Measurements from ENCODE around the gene SWI5.

The SWI5 gene

DNA sequence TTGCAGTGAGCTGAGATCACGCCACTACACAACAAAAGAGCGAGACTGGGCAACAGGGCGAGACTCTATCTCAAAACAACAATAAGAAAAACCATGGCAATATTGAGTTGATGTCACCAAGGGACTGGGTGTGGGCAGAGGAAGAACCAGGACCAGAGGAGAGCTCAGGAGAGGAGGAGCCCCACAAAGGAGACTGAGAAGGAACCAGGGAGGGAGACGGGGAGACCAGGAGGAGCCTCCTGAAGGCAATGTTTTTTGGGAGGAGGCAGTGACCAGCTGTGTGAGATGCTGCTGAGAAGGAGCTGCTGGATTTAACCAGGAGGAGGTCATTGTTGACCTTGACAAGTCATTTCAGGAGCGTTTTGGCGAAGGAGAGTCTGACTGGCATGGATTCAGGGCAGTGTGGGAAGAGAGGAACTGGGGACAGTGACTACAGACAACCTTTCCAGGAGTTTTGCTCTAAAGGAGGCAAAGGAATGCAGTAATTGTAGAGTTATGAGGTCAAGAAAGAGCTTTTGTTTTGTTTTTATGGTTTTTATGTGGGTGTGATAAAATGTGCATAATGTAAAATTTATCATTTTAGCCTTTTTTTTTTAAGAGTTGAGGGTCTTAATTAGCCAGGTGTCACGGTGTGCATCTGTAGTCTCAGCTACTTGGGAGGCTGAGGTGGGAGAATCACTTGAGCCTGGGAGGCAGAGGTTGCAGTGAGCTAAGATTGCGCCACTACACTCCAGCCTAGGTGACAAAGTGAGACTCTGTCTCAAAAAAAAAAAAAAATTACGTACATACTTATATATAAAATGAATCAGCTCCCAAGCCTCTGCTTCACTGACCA is 28.3 kb downstream of the SWI5 start:
- in situ Hi-C loops (cut with MboI; ENCODE audit: low pct_unique_long_range_greater_than_20kb, low sequenced_read_pairs): no loop called here
- no peak for DNase-seq

- in situ Hi-C loops (cut with MboI; ENCODE audit: low pct_unique_long_range_greater_than_20kb, low sequenced_read_pairs): no loop called here
- no peak for DNase-seq
Observed at GRCh38 chr9:128304971-128305288, 28.9 kb downstream of the SWI5 start.

- no peak for DNase-seq
- in situ Hi-C loops (cut with MboI; ENCODE audit: low pct_unique_long_range_greater_than_20kb, low sequenced_read_pairs): no loop called here
Observed at GRCh38 chr9:128309551-128309950, 33.5 kb downstream of the SWI5 start.

- no peak for DNase-seq
- in situ Hi-C loops (cut with MboI; ENCODE audit: low pct_unique_long_range_greater_than_20kb, low sequenced_read_pairs): no loop called here
Observed at GRCh38 chr9:128310461-128310860, 34.4 kb downstream of the SWI5 start.

GRCh38 chr9:128314697-128315096 is 38.6 kb downstream of the SWI5 start:
- DNase-seq: no peak
- in situ Hi-C loops (cut with MboI; ENCODE audit: low pct_unique_long_range_greater_than_20kb, low sequenced_read_pairs): no loop called here

DNA sequence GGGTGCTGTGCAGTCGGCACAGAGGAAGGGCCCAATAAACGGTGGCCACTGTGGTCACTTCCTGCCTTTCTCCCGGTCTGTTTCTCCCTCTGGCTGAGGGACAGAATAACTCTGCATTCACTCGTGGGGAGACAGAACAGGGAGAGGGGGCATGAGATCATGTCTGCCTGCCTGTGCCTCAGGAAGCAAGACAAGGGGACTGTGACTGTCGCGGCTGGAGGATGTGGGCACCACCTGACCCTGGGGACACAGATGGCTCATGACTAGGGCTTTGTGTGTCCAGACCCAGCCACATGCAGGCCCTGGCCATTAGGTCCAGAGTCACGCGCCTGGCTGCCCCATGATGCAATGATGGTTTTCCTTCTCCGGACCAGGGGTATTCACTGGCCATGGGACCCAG is 40.3 kb downstream of the SWI5 start:
- in situ Hi-C loops (cut with MboI; ENCODE audit: low pct_unique_long_range_greater_than_20kb, low sequenced_read_pairs): no loop called here
- DNase-seq: no peak

DNA sequence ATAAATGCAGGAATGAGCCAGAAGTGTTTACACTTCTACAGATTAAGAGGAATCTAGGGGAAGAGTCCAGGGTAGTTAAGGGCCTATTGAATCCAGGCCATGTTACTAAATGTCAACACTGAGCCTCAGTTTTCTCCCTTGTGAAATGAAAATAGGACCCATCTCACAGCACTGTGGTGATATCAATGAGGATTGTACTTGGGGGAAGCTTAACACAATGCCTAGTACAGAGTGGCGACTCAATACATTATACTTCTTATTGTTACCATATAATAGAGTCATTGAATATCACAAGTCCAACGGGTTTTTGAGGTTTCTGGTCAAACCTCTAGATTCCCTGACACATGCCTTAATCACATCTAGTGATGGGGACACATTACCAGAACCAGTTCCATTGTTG is 41.6 kb downstream of the SWI5 start:
- no peak for DNase-seq
- in situ Hi-C loops (cut with MboI; ENCODE audit: low pct_unique_long_range_greater_than_20kb, low sequenced_read_pairs): no loop called here

DNA sequence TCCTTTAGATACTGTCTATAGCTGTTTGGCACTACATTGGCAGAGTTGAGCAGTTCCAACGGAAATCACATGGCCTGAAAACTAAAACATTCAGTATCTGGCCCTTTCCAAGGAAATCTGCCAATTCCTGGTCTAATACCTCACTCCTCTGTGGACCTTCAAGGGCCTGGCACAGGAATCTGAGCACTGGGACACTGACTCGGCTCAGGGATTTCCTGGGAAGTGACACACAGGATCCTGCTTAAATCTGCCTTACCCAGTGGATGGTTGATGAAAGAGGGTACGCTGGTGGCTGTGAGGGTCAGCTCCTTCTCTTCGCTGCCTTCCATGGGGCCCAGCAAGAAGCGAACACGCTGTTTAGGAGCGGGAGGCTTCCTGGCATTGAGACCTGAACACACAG is 45.3 kb downstream of the SWI5 start:
- in situ Hi-C loops (cut with MboI; ENCODE audit: low pct_unique_long_range_greater_than_20kb, low sequenced_read_pairs): no loop called here
- DNase-seq: no peak

- in situ Hi-C loops (cut with MboI; ENCODE audit: low pct_unique_long_range_greater_than_20kb, low sequenced_read_pairs): no loop called here
- DNase-seq: no peak
Observed at GRCh38 chr9:128321879-128322403, 45.9 kb downstream of the SWI5 start.

- peak; percentile 98 for DNase-seq
Observed at GRCh38 chr9:128322404-128323211, 46.5 kb downstream of the SWI5 start, which contains the start of the genes COQ4 and TRUB2. Gene COQ4, plus strand, starts transcription at chr9:128322839. Its CDS starts 20 bp downstream, at chr9:128322859. Gene TRUB2, minus strand, starts transcription at chr9:128322447. Its CDS starts 39 bp downstream, at chr9:128322408.

GRCh38 chr9:128323212-128323730 is 47.2 kb downstream of the SWI5 start:
- DNase-seq: no peak
- in situ Hi-C loops (cut with MboI; ENCODE audit: low pct_unique_long_range_greater_than_20kb, low sequenced_read_pairs): no loop called here

More at GRCh38 chr9:128322404-128323211, 46.5 kb downstream of the SWI5 start, which contains the start of the genes COQ4 and TRUB2:
- in situ Hi-C loops (cut with MboI; ENCODE audit: low pct_unique_long_range_greater_than_20kb, low sequenced_read_pairs): no loop called here

GRCh38 chr9:128323791-128324190 is 47.7 kb downstream of the SWI5 start:
- DNase-seq: no peak
- in situ Hi-C loops (cut with MboI; ENCODE audit: low pct_unique_long_range_greater_than_20kb, low sequenced_read_pairs): no loop called here

- no peak for DNase-seq
- in situ Hi-C loops (cut with MboI; ENCODE audit: low pct_unique_long_range_greater_than_20kb, low sequenced_read_pairs): no loop called here
Observed at GRCh38 chr9:128324401-128324800, 48.3 kb downstream of the SWI5 start.

DNA sequence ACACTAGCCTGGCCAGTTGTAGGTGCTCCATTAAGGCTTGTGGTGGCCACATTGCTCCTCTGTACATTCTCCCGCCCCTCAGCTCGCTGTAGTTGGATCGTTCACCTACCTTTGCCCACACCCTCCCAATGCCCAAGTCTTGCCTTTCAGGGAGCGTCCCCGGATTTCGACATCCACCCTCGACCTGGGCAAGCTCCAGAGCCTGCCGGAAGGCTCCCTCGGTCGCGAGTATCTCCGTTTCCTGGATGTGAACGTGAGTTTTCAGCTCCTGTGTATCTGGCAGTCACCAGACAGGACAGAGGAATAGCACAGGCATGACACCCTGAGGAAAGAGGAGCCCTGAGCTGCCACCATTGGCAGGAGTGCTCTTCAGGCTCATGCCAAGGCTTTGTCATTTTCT is 49.6 kb downstream of the SWI5 start:
- no peak for DNase-seq
- in situ Hi-C loops (cut with MboI; ENCODE audit: low pct_unique_long_range_greater_than_20kb, low sequenced_read_pairs): no loop called here

GRCh38 chr9:128333451-128333869 is 57.4 kb downstream of the SWI5 start:
- DNase-seq: no peak
- in situ Hi-C loops (cut with MboI; ENCODE audit: low pct_unique_long_range_greater_than_20kb, low sequenced_read_pairs): no loop called here

GRCh38 chr9:128335161-128335560 is 59.1 kb downstream of the SWI5 start:
- DNase-seq: no peak
- in situ Hi-C loops (cut with MboI; ENCODE audit: low pct_unique_long_range_greater_than_20kb, low sequenced_read_pairs): no loop called here

GRCh38 chr9:128335914-128336313 is 59.8 kb downstream of the SWI5 start:
- in situ Hi-C loops (cut with MboI; ENCODE audit: low pct_unique_long_range_greater_than_20kb, low sequenced_read_pairs): no loop called here
- no peak for DNase-seq

DNA sequence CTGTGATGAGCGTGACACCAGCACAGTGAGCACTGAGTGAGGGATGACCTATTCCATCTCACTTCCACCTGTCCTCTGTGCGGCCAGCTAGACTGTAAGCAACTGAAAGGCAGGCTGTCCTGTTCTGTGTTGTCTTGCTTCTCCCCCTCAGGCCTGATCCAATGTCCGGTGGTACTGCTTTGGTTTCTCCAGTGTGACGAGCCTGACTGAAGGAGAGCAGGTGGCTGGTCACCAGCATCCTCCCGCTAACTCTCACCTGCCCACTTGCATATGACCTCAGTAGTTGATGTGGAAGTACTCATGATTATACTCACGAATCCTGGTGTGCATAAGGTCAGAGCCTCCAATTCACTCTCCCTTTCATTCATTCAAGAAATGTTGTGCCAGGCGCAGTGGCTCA is 61.9 kb downstream of the SWI5 start:
- no peak for DNase-seq
- in situ Hi-C loops (cut with MboI; ENCODE audit: low pct_unique_long_range_greater_than_20kb, low sequenced_read_pairs): no loop called here

All from KBM-7 (cell line).